GM12864 (cell line): Measurements from ENCODE around the gene PCP4.

Experiments
- DNase-seq: peaks from one replicate; pipeline ENCODE4 v3.0.0-alpha.2; 2011; ENCODE audit warnings: low read depth
- H3K4me3 ChIP-seq: 2 replicates; pipeline ENCODE4 v1.5.1; 2011; ENCODE audit warnings: mild to moderate bottlenecking, low read depth, low read length, control low read depth
- TF ChIP-seq, protein P1 (sequence below): IDR thresholded peaks from 2 replicates; pipeline ENCODE4 v1.5.1; 2011; ENCODE audit warnings: low read depth, mild to moderate bottlenecking, moderate library complexity, low read length, control low read depth, inconsistent platforms; ENCODE audit errors: missing control alignments

The PCP4 gene

DNA sequence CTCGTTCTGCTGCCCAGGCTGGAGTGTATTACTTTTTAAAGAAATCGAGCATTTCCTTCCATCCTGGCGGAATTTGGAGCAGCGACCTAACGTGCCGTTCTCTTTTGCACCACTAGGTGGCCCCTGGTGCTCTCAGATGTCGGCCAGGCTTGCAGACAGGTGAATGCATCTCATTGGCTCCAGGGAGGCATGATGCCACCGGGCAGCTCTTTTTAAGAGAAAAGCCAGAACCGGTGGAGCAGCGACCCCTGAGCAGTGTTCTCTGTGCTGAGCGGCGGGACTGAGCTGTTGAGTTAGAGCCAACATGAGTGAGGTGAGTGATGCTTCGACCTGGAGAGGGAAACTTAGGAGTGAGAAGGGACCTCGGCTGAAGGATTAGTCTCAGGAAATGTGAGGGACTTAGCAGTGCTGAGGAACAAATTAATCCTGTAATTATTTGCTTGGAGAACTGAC lies at the start of gene PCP4:
Gene PCP4, plus strand, starts transcription at position 241 of the 453 bp plus-strand sequence. Its CDS starts 64 bp downstream, at position 305.
- no peak for DNase-seq
- TF ChIP-seq, protein P1, sequence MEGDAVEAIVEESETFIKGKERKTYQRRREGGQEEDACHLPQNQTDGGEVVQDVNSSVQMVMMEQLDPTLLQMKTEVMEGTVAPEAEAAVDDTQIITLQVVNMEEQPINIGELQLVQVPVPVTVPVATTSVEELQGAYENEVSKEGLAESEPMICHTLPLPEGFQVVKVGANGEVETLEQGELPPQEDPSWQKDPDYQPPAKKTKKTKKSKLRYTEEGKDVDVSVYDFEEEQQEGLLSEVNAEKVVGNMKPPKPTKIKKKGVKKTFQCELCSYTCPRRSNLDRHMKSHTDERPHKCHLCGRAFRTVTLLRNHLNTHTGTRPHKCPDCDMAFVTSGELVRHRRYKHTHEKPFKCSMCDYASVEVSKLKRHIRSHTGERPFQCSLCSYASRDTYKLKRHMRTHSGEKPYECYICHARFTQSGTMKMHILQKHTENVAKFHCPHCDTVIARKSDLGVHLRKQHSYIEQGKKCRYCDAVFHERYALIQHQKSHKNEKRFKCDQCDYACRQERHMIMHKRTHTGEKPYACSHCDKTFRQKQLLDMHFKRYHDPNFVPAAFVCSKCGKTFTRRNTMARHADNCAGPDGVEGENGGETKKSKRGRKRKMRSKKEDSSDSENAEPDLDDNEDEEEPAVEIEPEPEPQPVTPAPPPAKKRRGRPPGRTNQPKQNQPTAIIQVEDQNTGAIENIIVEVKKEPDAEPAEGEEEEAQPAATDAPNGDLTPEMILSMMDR: peak; percentile 70
- H3K4me3 ChIP-seq: no peak within 1 kb of the TSS

DNA sequence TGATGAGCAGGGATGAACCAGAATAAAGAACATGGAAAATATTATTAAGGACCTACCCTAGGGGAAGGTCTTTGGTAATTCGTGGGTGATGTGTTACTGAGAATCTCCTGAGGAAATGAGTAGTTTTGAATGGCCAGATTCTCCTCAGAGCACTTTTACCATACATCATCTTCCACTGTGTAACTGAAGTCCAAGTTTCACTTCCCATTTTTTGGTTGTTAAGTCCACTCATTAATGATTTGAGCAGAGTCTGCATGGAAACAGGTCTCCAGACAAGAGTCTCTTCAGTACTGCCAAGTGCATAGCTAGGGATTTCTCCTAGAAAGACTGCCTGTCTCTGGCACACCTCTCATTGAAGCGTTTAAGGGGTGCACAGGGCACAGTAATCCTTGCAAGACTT lies 48.7 kb upstream of the PCP4 start:
- DNase-seq: no peak
- no peak overlapping the region for H3K4me3 ChIP-seq
- TF ChIP-seq, protein P1: no peak

DNA sequence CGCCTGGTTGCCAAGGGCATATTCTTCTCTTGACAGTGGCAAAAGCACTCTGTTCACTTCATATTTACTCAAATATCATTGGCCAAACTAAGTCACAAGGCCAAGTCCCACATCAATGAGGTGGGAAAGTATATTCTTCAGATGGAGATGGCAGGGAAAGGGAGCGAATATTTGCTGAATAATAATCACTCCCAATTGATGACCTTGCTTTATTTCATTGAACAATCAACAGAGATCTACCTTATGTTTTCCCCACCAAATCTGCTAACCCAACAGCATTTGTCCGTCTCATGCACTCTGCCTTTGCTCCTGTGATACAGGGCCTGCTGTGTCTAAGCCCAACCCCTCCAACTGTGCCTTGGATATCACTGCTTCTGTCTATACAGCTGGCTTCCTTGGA lies 45.2 kb upstream of the PCP4 start:
- DNase-seq: no peak
- TF ChIP-seq, protein P1: no peak

DNA sequence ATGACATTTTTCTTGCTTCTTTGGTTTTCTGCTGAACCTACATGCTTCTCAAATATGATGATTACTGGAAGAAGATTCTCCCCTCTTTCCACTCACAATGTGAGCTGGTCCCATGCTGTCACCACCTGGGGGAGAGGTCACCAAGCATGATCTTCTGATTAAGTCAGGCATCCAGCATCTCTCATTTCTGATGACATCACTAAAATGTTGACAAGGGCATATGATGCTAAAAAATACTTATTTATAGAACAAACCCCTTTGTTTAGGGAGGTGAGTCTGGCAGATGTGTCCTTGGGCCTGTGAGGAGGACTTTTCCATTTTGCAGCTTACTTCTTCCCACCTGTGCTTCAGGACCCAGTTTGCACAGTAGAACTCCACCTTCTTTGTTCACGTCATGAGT lies 42.0 kb upstream of the PCP4 start:
- H3K4me3 ChIP-seq: no peak overlapping the region
- TF ChIP-seq, protein P1: no peak

More for the DNA sequence above, 45.2 kb upstream of the PCP4 start:
- no peak overlapping the region for H3K4me3 ChIP-seq

DNA sequence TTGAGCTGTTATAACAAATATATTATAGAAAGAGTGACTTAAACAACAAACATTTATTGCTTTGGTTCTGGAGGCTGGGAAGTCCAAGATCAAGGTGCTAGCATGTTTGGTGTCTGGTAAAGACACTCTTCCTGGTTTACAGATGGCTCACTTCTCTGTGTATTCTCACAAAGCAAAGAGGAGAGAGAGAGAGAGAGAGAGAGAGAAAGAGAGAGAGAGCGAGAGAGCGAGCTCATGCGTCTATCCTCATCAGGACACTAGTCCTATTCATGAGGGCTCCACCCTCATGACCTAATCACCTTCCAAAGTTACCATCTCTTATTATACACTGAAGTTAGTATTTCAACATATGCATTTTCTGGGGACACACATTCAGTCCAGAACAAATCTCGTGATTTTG lies 32.7 kb upstream of the PCP4 start:
- no peak overlapping the region for H3K4me3 ChIP-seq
- TF ChIP-seq, protein P1: no peak
- no peak for DNase-seq

More for the DNA sequence above, 42.0 kb upstream of the PCP4 start:
- no peak for DNase-seq

DNA sequence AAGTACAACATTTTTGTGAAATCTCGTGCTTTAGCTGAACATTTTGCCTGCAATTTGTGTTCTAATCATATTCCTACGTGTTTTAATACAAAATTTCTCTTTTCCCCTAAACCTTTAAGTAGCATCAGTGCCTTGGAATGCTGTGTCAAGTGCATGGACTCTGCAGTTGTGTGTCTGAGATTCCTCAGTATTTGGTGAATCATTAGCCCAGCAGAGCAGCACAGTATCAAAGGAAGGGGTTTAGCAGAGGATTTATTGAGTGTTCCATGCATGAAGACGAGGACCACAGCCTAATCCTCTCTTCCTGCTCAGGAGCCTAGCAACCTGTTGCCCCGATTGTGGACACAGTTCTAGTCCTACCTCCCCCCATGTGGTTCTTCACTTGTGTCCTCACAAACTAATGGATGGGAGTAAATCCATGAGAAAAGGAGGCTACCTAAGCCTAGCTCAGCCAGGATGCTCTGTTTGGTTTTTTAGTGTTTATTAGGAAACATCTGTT lies 29.3 kb upstream of the PCP4 start:
- DNase-seq: no peak
- no peak overlapping the region for H3K4me3 ChIP-seq
- TF ChIP-seq, protein P1: no peak

DNA sequence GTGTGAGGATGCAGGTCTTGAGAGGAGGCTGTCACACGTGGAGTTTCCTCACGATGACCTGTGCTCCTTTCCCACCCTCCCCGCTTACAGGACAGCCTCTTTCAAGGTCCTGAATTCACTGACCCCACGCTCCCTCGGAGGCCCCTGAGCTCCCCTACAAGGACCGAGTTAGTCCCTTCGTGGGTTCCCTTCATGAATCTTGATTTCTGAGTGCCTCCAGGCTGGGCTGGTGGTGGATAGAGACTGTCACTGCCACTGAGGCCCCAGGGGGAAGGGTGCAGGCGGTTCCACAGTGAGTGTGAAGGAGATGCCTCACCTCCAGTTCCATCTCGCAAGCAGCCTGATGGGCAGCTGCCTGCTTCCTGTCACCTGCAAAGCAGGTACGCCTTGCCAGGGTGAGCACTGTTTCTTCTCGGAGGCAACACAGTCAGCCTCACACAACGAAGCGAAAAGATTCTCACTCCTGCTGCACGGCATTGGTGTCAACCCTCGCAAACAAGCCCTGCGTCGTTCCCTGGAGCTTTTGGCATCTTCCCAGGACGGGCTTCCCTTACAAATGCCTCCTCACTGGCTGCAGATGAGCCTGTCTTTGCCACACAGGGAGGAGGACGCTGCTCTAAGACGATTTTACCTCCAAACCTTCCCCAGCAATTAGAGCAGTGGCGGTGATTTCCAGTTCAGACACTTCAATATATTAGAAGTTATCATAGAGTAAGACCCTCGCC lies 26.7 kb upstream of the PCP4 start:
- no peak for DNase-seq
- no peak overlapping the region for H3K4me3 ChIP-seq
- TF ChIP-seq, protein P1: no peak
